NB4 (cell line): ENCODE measurements around the gene RAD23B.

Experiments used
- MYC ChIP-seq: IDR thresholded peaks from 2 replicates; pipeline ENCODE4 v1.6.1; 2011; ENCODE audit warnings: low read depth, low read length
- TF ChIP-seq, protein P1 (sequence below): IDR thresholded peaks from one replicate; pipeline ENCODE4 v1.5.1; 2012; ENCODE audit warnings: low read depth, low read length

DNA sequence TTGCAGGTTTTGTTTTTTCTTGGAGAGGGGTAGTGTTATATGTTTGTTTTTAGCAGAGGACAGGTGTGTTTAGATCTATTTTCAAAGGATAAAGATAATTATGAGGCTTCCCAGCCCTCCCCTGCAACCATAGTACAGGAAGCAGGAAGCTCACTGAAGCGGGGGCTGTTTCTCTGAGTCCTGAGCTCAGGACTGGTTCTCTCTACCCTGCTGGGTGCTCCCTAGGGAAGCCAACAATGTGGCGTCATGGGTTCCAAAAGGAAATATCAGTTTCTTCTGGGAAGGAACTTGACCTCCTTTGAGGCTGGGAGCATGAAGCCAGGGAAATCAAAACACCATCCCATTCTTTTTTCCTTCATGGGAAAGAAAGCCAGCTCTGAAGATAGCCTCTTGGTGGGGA lies 62.2 kb downstream of the RAD23B start:
- TF ChIP-seq, protein P1, sequence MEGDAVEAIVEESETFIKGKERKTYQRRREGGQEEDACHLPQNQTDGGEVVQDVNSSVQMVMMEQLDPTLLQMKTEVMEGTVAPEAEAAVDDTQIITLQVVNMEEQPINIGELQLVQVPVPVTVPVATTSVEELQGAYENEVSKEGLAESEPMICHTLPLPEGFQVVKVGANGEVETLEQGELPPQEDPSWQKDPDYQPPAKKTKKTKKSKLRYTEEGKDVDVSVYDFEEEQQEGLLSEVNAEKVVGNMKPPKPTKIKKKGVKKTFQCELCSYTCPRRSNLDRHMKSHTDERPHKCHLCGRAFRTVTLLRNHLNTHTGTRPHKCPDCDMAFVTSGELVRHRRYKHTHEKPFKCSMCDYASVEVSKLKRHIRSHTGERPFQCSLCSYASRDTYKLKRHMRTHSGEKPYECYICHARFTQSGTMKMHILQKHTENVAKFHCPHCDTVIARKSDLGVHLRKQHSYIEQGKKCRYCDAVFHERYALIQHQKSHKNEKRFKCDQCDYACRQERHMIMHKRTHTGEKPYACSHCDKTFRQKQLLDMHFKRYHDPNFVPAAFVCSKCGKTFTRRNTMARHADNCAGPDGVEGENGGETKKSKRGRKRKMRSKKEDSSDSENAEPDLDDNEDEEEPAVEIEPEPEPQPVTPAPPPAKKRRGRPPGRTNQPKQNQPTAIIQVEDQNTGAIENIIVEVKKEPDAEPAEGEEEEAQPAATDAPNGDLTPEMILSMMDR = no peak
- TF ChIP-seq MYC = no peak
